Smooth muscle cell (in vitro differentiated cells): ENCODE measurements around the gene IGSF23. TPM values are rescaled to one million over a fixed set of nuclear protein-coding genes. Genes with fewer than 3 reads are reported as not detected.
"Not testable (repeated sequence)": the region's sequence is repeated elsewhere in the genome, so short reads cannot be mapped to it uniquely, and the experiment has no call there.

ENCODE experiments used
- DNase-seq: peaks from one replicate; lab custom pipeline; 2025; ENCODE audit not compliant: unreplicated experiment; lab: John Stamatoyannopoulos, UW
- H2AFZ ChIP-seq: fragments of 200-600 bp; sonication (generic); 2 replicates; pipeline ENCODE4 v1.6.0; 2016; ENCODE audit warnings: antibody characterized with exemption, low read depth, mild to moderate bottlenecking
- H3F3A ChIP-seq: fragments of 200-600 bp; sonication (generic); 2 replicates; pipeline ENCODE4 v1.6.0; 2017; ENCODE audit warnings: antibody characterized with exemption, low read depth
- H3K27ac ChIP-seq: fragments of 200-600 bp; sonication (generic); 2 replicates; pipeline ENCODE4 v1.5.1; 2016; ENCODE audit warnings: low read depth, mild to moderate bottlenecking
- H3K27me3 ChIP-seq: fragments of 200-600 bp; sonication (generic); 2 replicates; pipeline ENCODE4 v1.6.1; 2016; ENCODE audit warnings: low read depth, mild to moderate bottlenecking
- H3K36me3 ChIP-seq: fragments of 200-600 bp; sonication (generic); 2 replicates; pipeline ENCODE4 v1.5.1; 2016; ENCODE audit warnings: low read depth
- H3K4me1 ChIP-seq: fragments of 200-600 bp; sonication (generic); 2 replicates; pipeline ENCODE4 v1.5.1; 2016; ENCODE audit warnings: low read depth
- H3K4me2 ChIP-seq: fragments of 200-600 bp; sonication (generic); 2 replicates; pipeline ENCODE4 v1.6.0; 2016; ENCODE audit warnings: mild to moderate bottlenecking
- H3K4me3 ChIP-seq: fragments of 200-600 bp; sonication (generic); 2 replicates; pipeline ENCODE4 v1.5.1; 2016; ENCODE audit warnings: mild to moderate bottlenecking
- H3K79me2 ChIP-seq: fragments of 200-600 bp; sonication (generic); 2 replicates; pipeline ENCODE4 v1.6.0; 2016; ENCODE audit warnings: low read depth, mild to moderate bottlenecking
- H3K9ac ChIP-seq: fragments of 200-600 bp; sonication (generic); 2 replicates; pipeline ENCODE4 v1.6.0; 2016; ENCODE audit warnings: low read depth
- H3K9me3 ChIP-seq: fragments of 200-600 bp; sonication (generic); replicated peaks from 2 replicates; pipeline ENCODE4 v1.5.1; 2016; ENCODE audit warnings: low read depth
- H4K20me1 ChIP-seq: fragments of 200-600 bp; sonication (generic); 2 replicates; pipeline ENCODE4 v1.6.0; 2016; ENCODE audit warnings: low read depth
- CTCF ChIP-seq: fragments of 200-600 bp; sonication (generic); IDR thresholded peaks from 2 replicates; pipeline ENCODE4 v1.5.1; 2017; ENCODE audit warnings: borderline replicate concordance, mild to moderate bottlenecking, antibody characterized with exemption; ENCODE audit not compliant: insufficient read depth, poor library complexity, severe bottlenecking
- WGBS: methylation state at CpG from one replicate; pipeline ENCODE4 v1.1.7; 2016; ENCODE audit warnings: low lambda C conversion rate; 5-methylcytosine and 5-hydroxymethylcytosine counted together
- polyA plus RNA-seq: library from polyadenylated mRNA; unstranded; fragments of >200 nt; fragmentation: Nextera tagmentation; extraction: Ambion mirVana; gene quantifications from 2 replicates; pipeline ENCODE4 v1.2.1, GENCODE V29; 2016
- total RNA-seq: library from RNA; depleted of rRNA; stranded (reverse); fragments of >200 nt; gene quantifications from 2 replicates; pipeline ENCODE4 v1.2.3, GENCODE V29; 2014

IGSF23 gene
- total and polyA plus RNA-seq, 2 experiments from 2014 or later = not detected

DNA sequence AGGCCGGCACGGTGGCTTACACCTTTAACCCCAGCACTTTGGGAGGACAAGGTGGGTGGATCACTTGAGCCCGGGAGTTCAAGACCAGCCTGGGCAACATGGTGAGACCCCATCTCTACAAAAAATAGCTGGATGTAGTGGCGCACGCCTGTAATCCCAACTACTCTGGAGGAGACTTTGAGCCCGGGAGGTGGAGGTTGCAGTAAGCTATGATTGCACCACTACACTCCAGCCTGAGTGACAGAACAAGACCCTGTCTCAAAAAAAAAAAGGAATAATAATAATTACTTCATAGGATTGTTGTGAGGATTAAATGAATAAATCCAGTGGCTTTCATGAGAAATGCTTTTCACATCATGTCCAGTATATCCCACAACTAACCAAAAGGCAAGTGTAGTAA is 8.0 kb downstream of the IGSF23 start:
- Histone ChIP-seq H3K4me2 (no peak overlapping the region), H3K9me3 (no peaks in the 10 kb centered on the region), H3K9ac (no peak overlapping the region), H3K36me3 (no peaks in the 10 kb centered on the region), H4K20me1 (no peaks in the 10 kb centered on the region), H3K4me1 (no peaks in the 10 kb centered on the region), H2AFZ (no peak overlapping the region), H3K79me2 (no peaks in the 10 kb centered on the region), H3K4me3 (no peak overlapping the region), H3F3A (no peaks in the 10 kb centered on the region), H3K27ac (no peak overlapping the region), H3K27me3 (no peaks in the 10 kb centered on the region)
- DNase-seq = no peak
- no peak for TF ChIP-seq CTCF
- 77% methylated on average over 6 of the region's 6 CpGs for WGBS

GRCh38 chr19:44623080-44623479 is 9.7 kb downstream of the IGSF23 start:
- H3K27me3 ChIP-seq = no peaks in the 10 kb centered on the region
- TF ChIP-seq CTCF = no peak
- no peaks in the 10 kb centered on the region for H3K79me2 ChIP-seq
- H3K4me3 ChIP-seq = no peak overlapping the region
- DNase-seq = no peak
- no peaks in the 10 kb centered on the region for H3K4me1 ChIP-seq
- H2AFZ ChIP-seq = no peak overlapping the region
- H3K36me3 ChIP-seq = no peaks in the 10 kb centered on the region
- no peak overlapping the region for H3K27ac ChIP-seq
- H3K9ac ChIP-seq = no peak overlapping the region
- no peak overlapping the region for H3K4me2 ChIP-seq
- no peaks in the 10 kb centered on the region for H4K20me1 ChIP-seq
- no peaks in the 10 kb centered on the region for H3K9me3 ChIP-seq
- WGBS = 55% methylated on average over 5 of the region's 5 CpGs
- no peaks in the 10 kb centered on the region for H3F3A ChIP-seq

- H3K4me2 ChIP-seq = no peak overlapping the region
- no peak overlapping the region for H3K27ac ChIP-seq
- no peaks in the 10 kb centered on the region for H3K9me3 ChIP-seq
- no peaks in the 10 kb centered on the region for H4K20me1 ChIP-seq
- H3K27me3 ChIP-seq = no peaks in the 10 kb centered on the region
- no peak overlapping the region for H3K4me3 ChIP-seq
- H3K79me2 ChIP-seq = no peaks in the 10 kb centered on the region
- WGBS = 92% methylated on average over 4 of the region's 4 CpGs
- no peak for TF ChIP-seq CTCF
- DNase-seq = no peak
- no peaks in the 10 kb centered on the region for H3K4me1 ChIP-seq
- no peak overlapping the region for H2AFZ ChIP-seq
- H3K9ac ChIP-seq = no peak overlapping the region
- H3F3A ChIP-seq = no peaks in the 10 kb centered on the region
- H3K36me3 ChIP-seq = no peaks in the 10 kb centered on the region
Observed at GRCh38 chr19:44623626-44624025, 10.3 kb downstream of the IGSF23 start.

- no peaks in the 10 kb centered on the region for H3K9me3 ChIP-seq
- no peak overlapping the region for H3K4me3 ChIP-seq
- 96% methylated on average over 4 of the region's 4 CpGs for WGBS
- H3K27me3 ChIP-seq = no peaks in the 10 kb centered on the region
- DNase-seq = no peak
- no peak overlapping the region for H3K4me2 ChIP-seq
- no peaks in the 10 kb centered on the region for H3K79me2 ChIP-seq
- no peaks in the 10 kb centered on the region for H3F3A ChIP-seq
- H3K36me3 ChIP-seq = no peaks in the 10 kb centered on the region
- H4K20me1 ChIP-seq = no peaks in the 10 kb centered on the region
- H3K27ac ChIP-seq = no peak overlapping the region
- no peaks in the 10 kb centered on the region for H3K4me1 ChIP-seq
- H2AFZ ChIP-seq = no peak overlapping the region
- no peak for TF ChIP-seq CTCF
- H3K9ac ChIP-seq = no peak overlapping the region
Observed at GRCh38 chr19:44624840-44625354, 11.5 kb downstream of the IGSF23 start.

DNA sequence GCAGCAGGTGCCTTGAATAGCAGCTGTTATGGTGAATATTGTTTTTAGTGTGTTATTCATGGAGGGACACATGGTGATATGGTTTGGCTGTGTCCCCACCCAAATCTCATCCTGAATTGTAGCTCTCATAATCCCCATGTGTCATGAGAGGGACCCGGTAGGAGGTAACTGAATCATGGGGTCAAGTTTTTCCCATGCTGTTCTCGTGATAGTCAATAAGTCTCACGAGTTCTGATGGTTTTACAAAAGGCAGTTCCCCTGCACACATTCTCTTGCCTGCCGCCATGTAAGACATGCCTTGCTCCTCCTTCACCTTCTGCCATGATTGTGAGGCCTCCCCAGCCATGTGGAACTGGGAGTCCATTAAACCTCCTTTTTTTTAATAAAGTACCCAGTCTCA is 12.3 kb downstream of the IGSF23 start:
- H3K36me3 ChIP-seq, H3F3A ChIP-seq, H3K4me2 ChIP-seq, H3K79me2 ChIP-seq, H3K9me3 ChIP-seq, H3K9ac ChIP-seq, H3K4me3 ChIP-seq, H3K27ac ChIP-seq, H3K27me3 ChIP-seq, H2AFZ ChIP-seq, DNase-seq, H4K20me1 ChIP-seq, H3K4me1 ChIP-seq: not testable (repeated sequence)
- 79% methylated on average over 4 of the region's 4 CpGs for WGBS
